ENCODE measurements around the gene CAMSAP1. TPM values are rescaled to one million over a fixed set of nuclear protein-coding genes. Genes with fewer than 3 reads are reported as not detected.
"Not testable (repeated sequence)": the region's sequence is repeated elsewhere in the genome, so short reads cannot be mapped to it uniquely, and the experiment has no call there.

The CAMSAP1 gene
- total RNA-seq, 1 experiment from 2014 or later: 24.8 TPM

DNA sequence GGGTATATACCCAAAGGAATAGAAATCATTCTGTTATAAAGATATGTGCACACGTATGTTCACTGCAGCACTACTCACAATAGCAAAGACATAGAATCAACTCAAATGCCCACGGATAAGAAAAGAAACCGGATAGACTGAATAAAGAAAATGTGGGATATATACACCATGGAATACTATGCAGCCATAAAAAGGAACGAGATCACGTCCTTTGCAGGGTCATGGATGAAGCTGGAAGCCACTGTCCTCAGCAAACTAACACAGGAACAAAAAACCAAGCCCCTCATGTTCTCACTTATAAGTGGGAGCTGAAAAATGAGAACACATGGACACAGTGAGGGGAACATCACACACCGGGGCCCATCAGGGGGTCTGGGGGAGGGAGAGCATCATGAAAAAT lies 36.3 kb upstream of the CAMSAP1 start:
- H3K9me3 ChIP-seq (ENCODE audit: control insufficient read depth, insufficient read depth, low read depth, low read length); intact Hi-C loops (cut with micrococcal nuclease; ENCODE audit: unreplicated experiment); H3K36me3 ChIP-seq (ENCODE audit: control insufficient read depth, insufficient read depth, low read length); H3K4me1 ChIP-seq (ENCODE audit: control insufficient read depth, insufficient read depth, low read length); H3K27me3 ChIP-seq (ENCODE audit: control insufficient read depth, insufficient read depth, low read length); H3K27ac ChIP-seq (ENCODE audit: low read length); H3K4me3 ChIP-seq (ENCODE audit: low read depth in 2 of 2, low read length in 2 of 2); in situ Hi-C loops (cut with HindIII; ENCODE audit: low pct_unique_long_range_greater_than_20kb, low sequenced_read_pairs); BruUV-seq (replicated peaks); DNase-seq (ENCODE audit: low read depth, low spot score); CTCF ChIA-PET; POLR2A ChIA-PET; ATAC-seq: not testable (repeated sequence)

- no peaks in the 10 kb centered on the region for H3K36me3 ChIP-seq (ENCODE audit: control insufficient read depth, insufficient read depth, low read length)
- CTCF ChIA-PET: no interaction called here
Measured at GRCh38 chr9:135941288-135941995, 34.1 kb upstream of the CAMSAP1 start.

More at GRCh38 chr9:135941288-135941995, 34.1 kb upstream of the CAMSAP1 start:
- no peak for ATAC-seq
- DNase-seq (ENCODE audit: low read depth, low spot score): no peak
- intact Hi-C loops (cut with micrococcal nuclease; ENCODE audit: unreplicated experiment) (no loop called here), in situ Hi-C loops (cut with HindIII; ENCODE audit: low pct_unique_long_range_greater_than_20kb, low sequenced_read_pairs) (no loop called here)
- Histone ChIP-seq H3K27me3 (ENCODE audit: control insufficient read depth, insufficient read depth, low read length) (no peaks in the 10 kb centered on the region), H3K9me3 (ENCODE audit: control insufficient read depth, insufficient read depth, low read depth, low read length) (no peaks in the 10 kb centered on the region), H3K4me3 (ENCODE audit: low read depth in 2 of 2, low read length in 2 of 2) (no peak overlapping the region), H3K4me1 (ENCODE audit: control insufficient read depth, insufficient read depth, low read length) (no peaks in the 10 kb centered on the region), H3K27ac (ENCODE audit: low read length) (no peak overlapping the region)
- TF ChIP-seq, protein P1, sequence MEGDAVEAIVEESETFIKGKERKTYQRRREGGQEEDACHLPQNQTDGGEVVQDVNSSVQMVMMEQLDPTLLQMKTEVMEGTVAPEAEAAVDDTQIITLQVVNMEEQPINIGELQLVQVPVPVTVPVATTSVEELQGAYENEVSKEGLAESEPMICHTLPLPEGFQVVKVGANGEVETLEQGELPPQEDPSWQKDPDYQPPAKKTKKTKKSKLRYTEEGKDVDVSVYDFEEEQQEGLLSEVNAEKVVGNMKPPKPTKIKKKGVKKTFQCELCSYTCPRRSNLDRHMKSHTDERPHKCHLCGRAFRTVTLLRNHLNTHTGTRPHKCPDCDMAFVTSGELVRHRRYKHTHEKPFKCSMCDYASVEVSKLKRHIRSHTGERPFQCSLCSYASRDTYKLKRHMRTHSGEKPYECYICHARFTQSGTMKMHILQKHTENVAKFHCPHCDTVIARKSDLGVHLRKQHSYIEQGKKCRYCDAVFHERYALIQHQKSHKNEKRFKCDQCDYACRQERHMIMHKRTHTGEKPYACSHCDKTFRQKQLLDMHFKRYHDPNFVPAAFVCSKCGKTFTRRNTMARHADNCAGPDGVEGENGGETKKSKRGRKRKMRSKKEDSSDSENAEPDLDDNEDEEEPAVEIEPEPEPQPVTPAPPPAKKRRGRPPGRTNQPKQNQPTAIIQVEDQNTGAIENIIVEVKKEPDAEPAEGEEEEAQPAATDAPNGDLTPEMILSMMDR (IDR thresholded peaks at IDR 0.05): no peak
- no peak for TF ChIP-seq TCF7L2 (IDR thresholded peaks at IDR 0.05; ENCODE audit: low read depth, low read length)
- TF ChIP-seq REST (IDR thresholded peaks at IDR 0.05; ENCODE audit: insufficient read depth in 1 of 2, low read depth in 2 of 2, low read length in 1 of 2): no peak
- TF ChIP-seq POLR2AphosphoS5 (IDR thresholded peaks at IDR 0.05; ENCODE audit: low read depth, low read length): no peak
- TF ChIP-seq SIN3A (IDR thresholded peaks at IDR 0.05; ENCODE audit: borderline replicate concordance, insufficient read depth, low read depth, low read length): no peak
- no TSS peak for BruUV-seq (replicated peaks)
- POLR2A ChIA-PET: no interaction called here
